PFSK-1 (cell line): Measurements from ENCODE around the gene DLST.

Experiments
- POLR2AphosphoS5 ChIP-seq: IDR thresholded peaks from 2 replicates; pipeline ENCODE4 v1.6.1; 2012; ENCODE audit warnings: low read depth, mild to moderate bottlenecking, control low read depth, low read length, moderate library complexity
- SIN3A ChIP-seq: IDR thresholded peaks from 2 replicates; pipeline ENCODE4 v1.6.1; 2012; ENCODE audit warnings: mild to moderate bottlenecking, low read length, moderate library complexity, borderline replicate concordance; ENCODE audit not compliant: insufficient read depth
- TAF1 ChIP-seq: IDR thresholded peaks from 2 replicates; pipeline ENCODE4 v1.6.1; 2012; ENCODE audit warnings: low read length, control low read depth, borderline replicate concordance; ENCODE audit not compliant: insufficient read depth
- TF ChIP-seq, protein P1 (sequence below), 2 experiments: IDR thresholded peaks; 2 replicates each; pipeline versions ENCODE4 v1.6.1 to v1.8.0; 2011 to 2012; ENCODE audit warnings: low read depth in 2 of 2, low read length in 2 of 2, control low read depth in 1 of 2, inconsistent platforms in 1 of 2, mild to moderate bottlenecking in 1 of 2, moderate library complexity in 1 of 2; ENCODE audit not compliant: insufficient read depth in 1 of 2

DNA sequence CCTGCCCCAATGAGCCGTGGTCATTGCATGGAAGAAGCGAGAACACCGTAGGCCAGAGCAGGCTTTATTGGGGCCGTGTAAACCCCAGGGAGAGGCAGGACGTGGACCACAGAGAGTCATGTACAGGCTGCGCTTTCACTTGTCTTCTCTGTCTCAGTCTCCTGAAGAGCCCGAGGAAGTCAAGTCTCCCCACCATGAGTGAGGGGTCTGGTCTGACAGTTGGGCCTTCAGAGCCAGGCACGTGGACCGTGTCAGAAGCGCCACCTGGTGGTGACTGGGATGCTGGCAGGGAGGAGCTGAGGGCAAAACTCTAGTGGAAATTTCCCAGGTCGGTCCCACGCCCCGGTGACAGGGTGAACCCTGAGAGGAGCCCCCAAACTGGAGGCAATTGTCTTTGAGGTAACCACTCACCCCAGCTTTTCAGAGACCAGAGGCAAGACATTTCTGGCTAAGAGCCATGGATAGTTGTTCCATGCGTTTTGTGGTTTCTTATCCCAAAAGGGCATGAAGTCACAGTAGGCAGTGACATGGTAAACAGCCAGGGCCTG, 24.0 kb downstream of the DLST start:
- TF ChIP-seq POLR2AphosphoS5 (peak; percentile 57; the same call in 1 of the 2 replicates), SIN3A (no peak), TAF1 (no peak)
- TF ChIP-seq, protein P1, sequence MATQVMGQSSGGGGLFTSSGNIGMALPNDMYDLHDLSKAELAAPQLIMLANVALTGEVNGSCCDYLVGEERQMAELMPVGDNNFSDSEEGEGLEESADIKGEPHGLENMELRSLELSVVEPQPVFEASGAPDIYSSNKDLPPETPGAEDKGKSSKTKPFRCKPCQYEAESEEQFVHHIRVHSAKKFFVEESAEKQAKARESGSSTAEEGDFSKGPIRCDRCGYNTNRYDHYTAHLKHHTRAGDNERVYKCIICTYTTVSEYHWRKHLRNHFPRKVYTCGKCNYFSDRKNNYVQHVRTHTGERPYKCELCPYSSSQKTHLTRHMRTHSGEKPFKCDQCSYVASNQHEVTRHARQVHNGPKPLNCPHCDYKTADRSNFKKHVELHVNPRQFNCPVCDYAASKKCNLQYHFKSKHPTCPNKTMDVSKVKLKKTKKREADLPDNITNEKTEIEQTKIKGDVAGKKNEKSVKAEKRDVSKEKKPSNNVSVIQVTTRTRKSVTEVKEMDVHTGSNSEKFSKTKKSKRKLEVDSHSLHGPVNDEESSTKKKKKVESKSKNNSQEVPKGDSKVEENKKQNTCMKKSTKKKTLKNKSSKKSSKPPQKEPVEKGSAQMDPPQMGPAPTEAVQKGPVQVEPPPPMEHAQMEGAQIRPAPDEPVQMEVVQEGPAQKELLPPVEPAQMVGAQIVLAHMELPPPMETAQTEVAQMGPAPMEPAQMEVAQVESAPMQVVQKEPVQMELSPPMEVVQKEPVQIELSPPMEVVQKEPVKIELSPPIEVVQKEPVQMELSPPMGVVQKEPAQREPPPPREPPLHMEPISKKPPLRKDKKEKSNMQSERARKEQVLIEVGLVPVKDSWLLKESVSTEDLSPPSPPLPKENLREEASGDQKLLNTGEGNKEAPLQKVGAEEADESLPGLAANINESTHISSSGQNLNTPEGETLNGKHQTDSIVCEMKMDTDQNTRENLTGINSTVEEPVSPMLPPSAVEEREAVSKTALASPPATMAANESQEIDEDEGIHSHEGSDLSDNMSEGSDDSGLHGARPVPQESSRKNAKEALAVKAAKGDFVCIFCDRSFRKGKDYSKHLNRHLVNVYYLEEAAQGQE (IDR thresholded peaks at IDR 0.05; ENCODE audit: insufficient read depth in 1 of 2, low read depth in 2 of 2, low read length in 2 of 2): no peak
